Panc1 (cell line): ENCODE results near the gene TMEM260. TPM values are rescaled to one million over a fixed set of nuclear protein-coding genes. Genes with fewer than 3 reads are reported as not detected.
"Not testable (repeated sequence)": the region's sequence is repeated elsewhere in the genome, so short reads cannot be mapped to it uniquely, and the experiment has no call there.

Experiments
- ATAC-seq: fragments of 200-7000 bp; cut with Tn5 transposase; 2 replicates; pipeline ENCODE4 v1.9.1; 2020; ENCODE audit warnings: mild to moderate bottlenecking, moderate library complexity
- BruUV-seq: library from RNA; stranded (reverse); fragments of 400-500 nt; replicated peaks from 2 replicates; lab custom pipeline; 2021; lab: Mats Ljungman, UMichigan
- CTCF ChIA-PET: fragments of 300-600 bp; sonication (Branson Sonifier 250); formaldehyde crosslinking; loops from one replicate; lab custom pipeline; 2022; ENCODE audit warnings: antibody characterized with exemption; lab: Charles Lee
- POLR2A ChIA-PET: fragments of 300-600 bp; sonication (Branson Sonifier 250); formaldehyde crosslinking; loops from one replicate; lab custom pipeline; 2022; ENCODE audit warnings: antibody characterized with exemption; lab: Charles Lee
- DNase-seq: peaks from one replicate; pipeline ENCODE4 v3.0.0-alpha.2; 2010; ENCODE audit warnings: low read depth, low spot score
- H3K27ac ChIP-seq: 2 replicates; pipeline ENCODE4 v1.5.1; 2011; ENCODE audit warnings: mild to moderate bottlenecking, low read length, inconsistent platforms
- H3K27me3 ChIP-seq: fragments of 200-500 bp; sonication (Bioruptor generic); 2 replicates; pipeline ENCODE4 v1.6.0; 2014; ENCODE audit warnings: low read length, inconsistent platforms; ENCODE audit not compliant: control insufficient read depth, insufficient read depth
- H3K36me3 ChIP-seq: fragments of 200-500 bp; sonication (Bioruptor generic); 2 replicates; pipeline ENCODE4 v1.5.1; 2014; ENCODE audit warnings: inconsistent platforms, mild to moderate bottlenecking, low read length, moderate library complexity; ENCODE audit not compliant: control insufficient read depth, insufficient read depth
- H3K4me1 ChIP-seq: 2 replicates; pipeline ENCODE4 v1.5.1; 2011; ENCODE audit warnings: inconsistent platforms, mild to moderate bottlenecking, low read length, moderate library complexity; ENCODE audit not compliant: control insufficient read depth, insufficient read depth
- H3K4me3 ChIP-seq, 2 experiments: 2 replicates each; pipeline ENCODE4 v1.5.1; 2011 to 2012; ENCODE audit warnings: low read depth in 2 of 2, low read length in 2 of 2, mild to moderate bottlenecking in 2 of 2, inconsistent platforms in 1 of 2, moderate library complexity in 1 of 2
- H3K9me3 ChIP-seq: fragments of 200-500 bp; sonication (Bioruptor generic); 2 replicates; pipeline ENCODE4 v1.5.1; 2014; ENCODE audit warnings: low read depth, mild to moderate bottlenecking, inconsistent platforms, low read length, moderate library complexity; ENCODE audit not compliant: control insufficient read depth, insufficient read depth
- SIN3A ChIP-seq: IDR thresholded peaks from 2 replicates; pipeline ENCODE4 v1.6.1; 2012; ENCODE audit warnings: low read depth, mild to moderate bottlenecking, low read length, moderate library complexity, borderline replicate concordance; ENCODE audit not compliant: insufficient read depth
- in situ Hi-C: cut with HindIII; loops from 2 replicates; pipeline ENCODE4 v1.10.0; 2016; ENCODE audit warnings: low sequenced_read_pairs, low pct_unique_long_range_greater_than_20kb
- intact Hi-C: fragments of 100-400 bp; cut with micrococcal nuclease; formaldehyde crosslinking; loops from one replicate; pipeline ENCODE4 v1.10.0; 2022; ENCODE audit not compliant: unreplicated experiment
- total RNA-seq: library from RNA; stranded (reverse); gene quantifications from one replicate; pipeline ENCODE4 v1.2.1, GENCODE V29; 2021; ENCODE audit not compliant: unreplicated experiment

Gene TMEM260
- total RNA-seq, 1 experiment from 2014 or later, result 8.9 TPM

DNA sequence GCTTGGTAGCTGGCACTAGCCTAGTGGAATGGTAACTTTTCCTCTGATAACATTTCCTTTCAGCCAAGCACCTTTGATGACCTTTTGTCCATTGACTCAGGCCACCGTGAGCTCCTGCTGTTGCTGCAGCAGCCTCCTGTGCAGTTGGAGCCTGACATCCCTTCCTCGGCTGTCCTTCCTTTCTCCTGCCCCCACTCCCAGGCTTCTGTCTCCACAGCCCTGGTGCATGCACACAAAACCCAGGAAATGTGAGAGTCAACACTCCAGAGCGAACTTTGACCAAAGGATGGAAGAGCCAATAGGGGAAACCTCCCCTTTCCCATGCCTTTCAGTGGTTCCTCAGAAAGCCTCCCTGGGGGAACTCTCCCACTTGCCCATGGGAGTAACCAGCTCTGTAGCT, 115.0 kb downstream of the TMEM260 start:
- Histone ChIP-seq H3K4me3 (no peak overlapping the region), H3K36me3 (no peaks in the 10 kb centered on the region), H3K9me3 (no peaks in the 10 kb centered on the region), H3K4me1 (no peaks in the 10 kb centered on the region), H3K27me3 (no peaks in the 10 kb centered on the region; the same call in 1 of the 2 replicates), H3K27ac (no peak overlapping the region)
- no peak for TF ChIP-seq SIN3A
- CTCF ChIA-PET, result no interaction called here
- intact Hi-C loops (no loop called here), in situ Hi-C loops (no loop called here)
- BruUV-seq, result no TSS peak
- POLR2A ChIA-PET, result interaction anchor here (0.6 kb wide), 1 partner anchor 176 kb away, joined by 10 read pairs; no protein-coding TSS in a partner anchor
- DNase-seq, result no peak
- no peak for ATAC-seq

DNA sequence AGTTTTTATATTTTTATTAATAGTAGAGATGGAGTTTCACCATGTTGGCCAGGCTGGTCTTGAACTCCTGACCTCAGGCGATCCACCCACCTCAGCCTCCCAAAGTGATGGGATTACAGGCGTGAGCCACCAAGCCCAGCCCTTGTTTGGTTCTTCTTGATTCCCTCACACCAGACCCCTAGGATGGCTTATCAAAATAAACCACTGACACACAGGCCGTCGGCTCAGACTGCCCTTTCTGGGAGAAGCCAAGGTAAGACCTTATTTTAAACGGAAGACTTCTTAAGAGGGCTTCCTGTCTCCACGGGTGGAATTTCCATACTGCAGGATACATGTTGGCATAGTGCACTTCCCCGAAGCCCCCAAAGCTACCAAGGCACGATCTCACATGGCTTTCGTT, 115.6 kb downstream of the TMEM260 start:
- H3K27me3 ChIP-seq, CTCF ChIA-PET, H3K36me3 ChIP-seq, in situ Hi-C loops, ATAC-seq, intact Hi-C loops, DNase-seq, H3K9me3 ChIP-seq, H3K4me1 ChIP-seq, H3K27ac ChIP-seq, POLR2A ChIA-PET, BruUV-seq, H3K4me3 ChIP-seq: not testable (repeated sequence)

Other genes with a start within 250 kb of the TMEM260 start
- not detected for gene OTX2, start 230.7 kb downstream of the TMEM260 start, total RNA-seq